Measurements from ENCODE around the gene SCN3A.
A peak's percentile ranks its signal among the peaks of the same experiment; 100 is the strongest.

The SCN3A gene

GRCh38 chr2:165058476-165059265 is 145.2 kb downstream of the SCN3A start:
- H3K23ac ChIP-seq (ENCODE audit: low read length) = no peak overlapping the region

GRCh38 chr2:165057931-165058330 is 145.9 kb downstream of the SCN3A start:
- H4K8ac ChIP-seq (ENCODE audit: low read depth, low read length) = no peak overlapping the region
- H3K36me3 ChIP-seq (ENCODE audit: control insufficient read depth, insufficient read depth, low read length) = no peaks in the 10 kb centered on the region
- no peak overlapping the region for H3K4me2 ChIP-seq (ENCODE audit: low read length)
- H2BK5ac ChIP-seq (ENCODE audit: low read length) = no peak overlapping the region
- no peak overlapping the region for H2BK120ac ChIP-seq (ENCODE audit: low read depth, low read length)
- no peak for DNase-seq
- H4K5ac ChIP-seq (ENCODE audit: low read length) = no peak overlapping the region
- H2AK5ac ChIP-seq (ENCODE audit: low read length) = no peak overlapping the region
- no peaks in the 10 kb centered on the region for H3K79me2 ChIP-seq (ENCODE audit: control insufficient read depth, insufficient read depth, low read length)
- H3K27ac ChIP-seq (ENCODE audit: low read depth, low read length) = no peak overlapping the region
- no peak overlapping the region for H3K9ac ChIP-seq (ENCODE audit: low read length)
- no peak overlapping the region for H3K4ac ChIP-seq (ENCODE audit: low read depth, low read length)
- H3K4me1 ChIP-seq (ENCODE audit: control insufficient read depth, low read depth, low read length) = no peaks in the 10 kb centered on the region
- no peak overlapping the region for H3K18ac ChIP-seq (ENCODE audit: low read length)
- no CpG with 5 or more reads among the region's 3 CpGs for WGBS (ENCODE audit: extremely low coverage, insufficient coverage, low lambda C conversion rate)
- H3K4me3 ChIP-seq (ENCODE audit: low read length) = no peak overlapping the region
- H2BK15ac ChIP-seq (replicated peaks; ENCODE audit: low read depth) = no peak overlapping the region
- no peak overlapping the region for H3K56ac ChIP-seq (ENCODE audit: low read length)
- H3K27me3 ChIP-seq (ENCODE audit: insufficient read depth, low read length, poor library complexity) = no peaks in the 10 kb centered on the region
- no peak overlapping the region for H3K23ac ChIP-seq (ENCODE audit: low read length)
- no peaks in the 10 kb centered on the region for H3K79me1 ChIP-seq (ENCODE audit: low read length)

More at GRCh38 chr2:165058476-165059265, 145.2 kb downstream of the SCN3A start:
- H2BK15ac ChIP-seq (replicated peaks; ENCODE audit: low read depth) = no peak overlapping the region
- H3K79me2 ChIP-seq (ENCODE audit: control insufficient read depth, insufficient read depth, low read length) = no peaks in the 10 kb centered on the region
- H3K18ac ChIP-seq (ENCODE audit: low read length) = no peak overlapping the region
- H3K4me3 ChIP-seq (ENCODE audit: low read length) = no peak overlapping the region
- no peak overlapping the region for H3K9ac ChIP-seq (ENCODE audit: low read length)
- H4K8ac ChIP-seq (ENCODE audit: low read depth, low read length) = no peak overlapping the region
- H3K4ac ChIP-seq (ENCODE audit: low read depth, low read length) = no peak overlapping the region
- H2BK120ac ChIP-seq (ENCODE audit: low read depth, low read length) = no peak overlapping the region
- WGBS (ENCODE audit: extremely low coverage, insufficient coverage, low lambda C conversion rate) = no CpG with 5 or more reads among the region's 2 CpGs
- H3K56ac ChIP-seq (ENCODE audit: low read length) = no peak overlapping the region
- H4K5ac ChIP-seq (ENCODE audit: low read length) = no peak overlapping the region
- no peak for DNase-seq
- H3K36me3 ChIP-seq (ENCODE audit: control insufficient read depth, insufficient read depth, low read length) = no peaks in the 10 kb centered on the region
- H3K27ac ChIP-seq (ENCODE audit: low read depth, low read length) = no peak overlapping the region
- no peak overlapping the region for H2BK5ac ChIP-seq (ENCODE audit: low read length)
- no peaks in the 10 kb centered on the region for H3K27me3 ChIP-seq (ENCODE audit: insufficient read depth, low read length, poor library complexity)
- H2AK5ac ChIP-seq (ENCODE audit: low read length) = no peak overlapping the region
- no peaks in the 10 kb centered on the region for H3K79me1 ChIP-seq (ENCODE audit: low read length)
- H3K4me1 ChIP-seq (ENCODE audit: control insufficient read depth, low read depth, low read length) = no peaks in the 10 kb centered on the region
- H3K4me2 ChIP-seq (ENCODE audit: low read length) = no peak overlapping the region

DNA sequence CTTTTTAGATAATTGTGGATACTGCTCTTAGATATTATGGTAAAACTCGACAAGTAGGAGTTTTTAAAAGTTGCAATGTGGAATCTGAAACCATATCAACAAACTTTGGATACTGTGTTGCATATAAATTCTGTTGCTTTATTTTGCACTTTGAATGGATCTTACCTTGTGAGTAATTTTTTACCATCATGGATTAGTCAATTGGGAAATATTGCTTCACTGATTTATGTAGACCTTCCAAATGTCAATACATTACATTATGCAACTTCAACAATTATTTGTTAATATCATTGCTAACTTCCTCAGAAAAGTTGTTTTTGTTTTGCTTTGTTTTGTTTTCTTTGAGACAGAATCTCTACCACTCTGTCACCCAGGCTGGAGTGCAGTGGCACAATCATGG is 146.5 kb downstream of the SCN3A start:
- H3K79me2 ChIP-seq (ENCODE audit: control insufficient read depth, insufficient read depth, low read length) = no peaks in the 10 kb centered on the region
- no peaks in the 10 kb centered on the region for H3K79me1 ChIP-seq (ENCODE audit: low read length)
- no peak overlapping the region for H2BK120ac ChIP-seq (ENCODE audit: low read depth, low read length)
- no CpG with 5 or more reads among the region's 1 CpG for WGBS (ENCODE audit: extremely low coverage, insufficient coverage, low lambda C conversion rate)
- H3K4ac ChIP-seq (ENCODE audit: low read depth, low read length) = no peak overlapping the region
- no peaks in the 10 kb centered on the region for H3K27me3 ChIP-seq (ENCODE audit: insufficient read depth, low read length, poor library complexity)
- H3K36me3 ChIP-seq (ENCODE audit: control insufficient read depth, insufficient read depth, low read length) = no peaks in the 10 kb centered on the region
- no peak overlapping the region for H3K18ac ChIP-seq (ENCODE audit: low read length)
- no peak for DNase-seq
- no peak overlapping the region for H3K9ac ChIP-seq (ENCODE audit: low read length)
- no peak overlapping the region for H3K23ac ChIP-seq (ENCODE audit: low read length)
- no peak overlapping the region for H3K27ac ChIP-seq (ENCODE audit: low read depth, low read length)
- no peaks in the 10 kb centered on the region for H3K4me1 ChIP-seq (ENCODE audit: control insufficient read depth, low read depth, low read length)
- H4K5ac ChIP-seq (ENCODE audit: low read length) = no peak overlapping the region
- H3K4me2 ChIP-seq (ENCODE audit: low read length) = no peak overlapping the region
- no peak overlapping the region for H3K56ac ChIP-seq (ENCODE audit: low read length)
- H2AK5ac ChIP-seq (ENCODE audit: low read length) = no peak overlapping the region
- H4K8ac ChIP-seq (ENCODE audit: low read depth, low read length) = no peak overlapping the region
- H3K4me3 ChIP-seq (ENCODE audit: low read length) = no peak overlapping the region
- H2BK5ac ChIP-seq (ENCODE audit: low read length) = no peak overlapping the region
- no peak overlapping the region for H2BK15ac ChIP-seq (replicated peaks; ENCODE audit: low read depth)

GRCh38 chr2:165056564-165056963 is 147.3 kb downstream of the SCN3A start:
- no peaks in the 10 kb centered on the region for H3K79me1 ChIP-seq (ENCODE audit: low read length)
- H3K23ac ChIP-seq (ENCODE audit: low read length) = no peak overlapping the region
- H2BK5ac ChIP-seq (ENCODE audit: low read length) = no peak overlapping the region
- no peak overlapping the region for H3K4me2 ChIP-seq (ENCODE audit: low read length)
- no peaks in the 10 kb centered on the region for H3K36me3 ChIP-seq (ENCODE audit: control insufficient read depth, insufficient read depth, low read length)
- no peak overlapping the region for H3K18ac ChIP-seq (ENCODE audit: low read length)
- H3K4ac ChIP-seq (ENCODE audit: low read depth, low read length) = no peak overlapping the region
- H3K4me1 ChIP-seq (ENCODE audit: control insufficient read depth, low read depth, low read length) = no peaks in the 10 kb centered on the region
- no peak for DNase-seq
- no peak overlapping the region for H2BK120ac ChIP-seq (ENCODE audit: low read depth, low read length)
- no peak overlapping the region for H4K5ac ChIP-seq (ENCODE audit: low read length)
- H3K56ac ChIP-seq (ENCODE audit: low read length) = no peak overlapping the region
- H3K27ac ChIP-seq (ENCODE audit: low read depth, low read length) = no peak overlapping the region
- no peak overlapping the region for H2BK15ac ChIP-seq (replicated peaks; ENCODE audit: low read depth)
- no peaks in the 10 kb centered on the region for H3K79me2 ChIP-seq (ENCODE audit: control insufficient read depth, insufficient read depth, low read length)
- no peaks in the 10 kb centered on the region for H3K27me3 ChIP-seq (ENCODE audit: insufficient read depth, low read length, poor library complexity)
- no peak overlapping the region for H3K4me3 ChIP-seq (ENCODE audit: low read length)
- H4K8ac ChIP-seq (ENCODE audit: low read depth, low read length) = no peak overlapping the region
- no peak overlapping the region for H2AK5ac ChIP-seq (ENCODE audit: low read length)
- H3K9ac ChIP-seq (ENCODE audit: low read length) = no peak overlapping the region
- no CpG with 5 or more reads among the region's 2 CpGs for WGBS (ENCODE audit: extremely low coverage, insufficient coverage, low lambda C conversion rate)

- Histone ChIP-seq H3K4me1 (ENCODE audit: control insufficient read depth, low read depth, low read length) (no peaks in the 10 kb centered on the region), H4K5ac (ENCODE audit: low read length) (no peak overlapping the region), H2BK120ac (ENCODE audit: low read depth, low read length) (no peak overlapping the region), H3K9ac (ENCODE audit: low read length) (no peak overlapping the region), H3K79me1 (ENCODE audit: low read length) (no peaks in the 10 kb centered on the region), H2AK5ac (ENCODE audit: low read length) (no peak overlapping the region), H3K18ac (ENCODE audit: low read length) (no peak overlapping the region), H3K79me2 (ENCODE audit: control insufficient read depth, insufficient read depth, low read length) (no peaks in the 10 kb centered on the region), H3K56ac (ENCODE audit: low read length) (no peak overlapping the region), H2BK5ac (ENCODE audit: low read length) (no peak overlapping the region), H3K4ac (ENCODE audit: low read depth, low read length) (no peak overlapping the region), H3K27me3 (ENCODE audit: insufficient read depth, low read length, poor library complexity) (no peaks in the 10 kb centered on the region), H4K8ac (ENCODE audit: low read depth, low read length) (no peak overlapping the region), H3K27ac (ENCODE audit: low read depth, low read length) (no peak overlapping the region), H3K4me3 (ENCODE audit: low read length) (no peak overlapping the region), H2BK15ac (replicated peaks; ENCODE audit: low read depth) (no peak overlapping the region), H3K4me2 (ENCODE audit: low read length) (no peak overlapping the region), H3K36me3 (ENCODE audit: control insufficient read depth, insufficient read depth, low read length) (no peaks in the 10 kb centered on the region), H3K23ac (ENCODE audit: low read length) (no peak overlapping the region)
- DNase-seq = peak; percentile 91
- WGBS (ENCODE audit: extremely low coverage, insufficient coverage, low lambda C conversion rate) = no CpG with 5 or more reads among the region's 6 CpGs
These were observed 148.6 kb downstream of the SCN3A start for GRCh38 chr2:165055082-165055851.

Measured in mesendoderm (in vitro differentiated cells).